ENCODE measurements around the gene CLDN15.

CLDN15 gene

DNA sequence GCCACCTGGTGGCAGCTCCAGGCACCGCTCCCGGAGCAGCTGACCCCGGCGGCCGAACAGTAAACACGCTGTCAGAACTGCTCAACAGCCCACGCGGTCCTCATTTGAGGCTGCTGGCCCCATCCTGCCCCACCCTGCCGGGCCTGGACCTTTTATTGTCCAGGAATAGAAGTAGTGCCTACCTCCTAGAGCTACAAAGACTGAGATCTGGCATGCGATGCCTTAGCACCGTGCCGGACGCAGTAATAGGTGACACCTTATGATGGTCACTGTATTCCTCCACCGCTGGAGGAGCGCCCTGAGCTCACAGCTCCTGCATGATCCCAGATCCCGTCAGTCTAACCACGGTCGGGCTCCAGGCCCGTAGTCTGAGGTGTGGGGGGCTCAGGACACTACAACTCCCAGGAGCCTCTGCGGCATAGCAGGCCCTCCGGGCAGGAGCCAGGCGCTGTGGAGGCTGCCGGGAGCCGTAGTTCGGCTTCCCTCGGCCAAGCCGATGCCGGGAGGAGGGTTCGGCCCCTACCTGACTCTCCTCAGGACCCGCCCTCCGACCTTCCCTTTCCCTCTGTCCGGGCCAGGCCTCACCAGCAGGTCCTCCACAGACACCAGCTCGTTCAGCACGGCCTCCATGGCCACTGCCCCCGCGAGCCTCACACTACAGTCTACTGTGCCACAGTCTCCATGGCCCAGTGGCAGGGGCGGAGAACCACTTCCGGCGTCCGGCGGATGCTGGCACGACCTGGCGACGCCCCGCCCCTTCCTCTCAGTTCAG is 7.0 kb upstream of the CLDN15 start, which contains the start of gene FIS1:
Gene FIS1, minus strand, starts transcription at position 707 of the 772 bp plus-strand sequence. Its CDS starts 77 bp downstream, at position 630.
- DNase-seq = peak; percentile 81 to 100 (median 94)

GRCh38 chr7:101243646-101244374 is 6.2 kb upstream of the CLDN15 start:
- peak in 8 of 56 donors; percentile 24 to 75 (median 41) for DNase-seq

GRCh38 chr7:101241443-101242349 is 4.1 kb upstream of the CLDN15 start:
- DNase-seq = no peak

GRCh38 chr7:101241015-101241363 is 3.4 kb upstream of the CLDN15 start:
- no peak for DNase-seq

DNA sequence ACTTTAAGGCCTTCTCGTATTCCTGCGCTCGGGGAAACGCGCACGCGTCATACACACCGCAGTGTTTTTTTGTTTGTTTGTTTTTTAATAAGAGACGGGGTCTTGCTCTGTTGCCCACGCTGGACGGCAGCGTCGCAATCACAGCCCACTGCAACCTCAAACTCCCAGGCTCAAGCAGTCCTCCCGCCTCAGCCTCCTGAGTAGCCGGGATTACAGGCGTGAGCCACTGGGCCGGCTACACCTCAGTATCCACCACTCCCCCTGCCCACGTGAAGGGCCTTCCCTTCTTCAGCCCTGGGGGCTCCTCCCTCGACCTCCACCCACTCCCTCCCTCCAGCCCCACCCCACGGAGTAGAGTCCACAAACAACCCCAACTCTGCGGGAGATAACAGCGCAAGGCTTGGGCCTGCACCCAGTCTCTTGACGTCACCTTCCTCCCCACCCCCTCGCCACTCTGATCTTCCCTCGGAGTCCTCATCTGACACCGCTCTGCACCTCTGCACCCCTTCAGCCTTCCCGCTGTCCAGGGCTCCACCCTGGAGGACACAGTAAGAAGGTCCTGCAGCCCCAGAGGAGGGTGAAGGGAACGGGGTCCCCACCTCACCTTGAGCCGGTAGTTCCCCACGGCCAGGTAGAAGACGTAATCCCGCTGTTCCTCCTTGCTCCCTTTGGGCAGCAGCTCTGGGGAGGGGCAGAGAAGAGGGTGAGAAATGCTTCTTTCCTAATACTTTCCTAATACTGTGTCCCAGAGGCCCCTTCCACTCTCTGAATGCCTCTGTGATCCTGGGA is 2.8 kb upstream of the CLDN15 start:
- DNase-seq = no peak

- no peak for DNase-seq
These were observed 2.3 kb upstream of the CLDN15 start for GRCh38 chr7:101239951-101240220.

- DNase-seq = no peak
These were observed 1.8 kb upstream of the CLDN15 start for GRCh38 chr7:101239191-101239950.

- no peak for DNase-seq
These were observed 902 bp upstream of the CLDN15 start for GRCh38 chr7:101238226-101239182.

DNA sequence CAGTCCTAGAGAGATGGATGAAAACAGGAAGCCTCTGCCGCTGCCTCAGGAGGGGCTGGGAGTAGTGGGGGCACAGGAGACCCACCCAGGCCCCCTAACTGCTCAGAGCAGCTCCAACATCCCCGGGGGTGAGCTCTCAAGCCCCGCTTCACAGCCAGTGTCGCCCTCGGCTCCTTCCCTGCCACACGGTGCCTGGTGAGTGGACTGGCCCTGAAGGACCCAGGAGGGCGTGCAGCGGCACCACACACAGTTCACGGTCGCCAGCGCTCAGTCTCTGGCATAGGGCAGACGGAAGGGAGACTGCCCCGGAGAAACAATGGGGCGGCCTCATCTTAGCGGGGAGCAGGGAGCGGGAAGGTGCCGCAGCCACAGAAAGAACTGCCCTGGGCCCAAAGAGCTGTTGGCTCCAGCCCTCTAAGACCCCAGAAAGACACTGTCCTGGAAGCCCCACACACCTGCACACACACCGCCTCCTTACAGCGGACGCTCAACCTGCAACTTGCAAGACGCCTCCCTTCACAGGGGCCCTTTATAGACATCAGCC is 1.2 kb downstream of the CLDN15 start:
- DNase-seq = no peak

DNA sequence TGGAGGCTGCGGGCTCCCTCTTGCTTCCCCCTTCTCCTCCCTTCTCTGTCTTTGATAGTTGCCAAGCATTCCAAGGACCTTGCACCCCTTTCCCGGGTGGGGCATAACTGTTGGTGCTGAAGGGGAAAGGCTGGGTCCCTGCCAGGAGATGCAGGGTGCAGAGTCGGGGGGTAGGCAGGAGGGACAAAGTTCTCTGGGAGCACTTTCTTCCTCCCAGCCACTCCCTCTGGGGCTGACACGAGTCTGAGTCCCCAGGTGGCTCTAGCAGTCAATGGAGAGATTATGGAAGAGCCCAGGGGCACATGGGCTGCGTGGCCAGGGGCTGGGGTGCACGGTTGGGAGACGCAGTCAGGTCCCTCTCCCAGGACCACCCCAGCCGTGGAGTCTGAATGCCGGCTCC is 2.1 kb downstream of the CLDN15 start:
- no peak for DNase-seq

DNA sequence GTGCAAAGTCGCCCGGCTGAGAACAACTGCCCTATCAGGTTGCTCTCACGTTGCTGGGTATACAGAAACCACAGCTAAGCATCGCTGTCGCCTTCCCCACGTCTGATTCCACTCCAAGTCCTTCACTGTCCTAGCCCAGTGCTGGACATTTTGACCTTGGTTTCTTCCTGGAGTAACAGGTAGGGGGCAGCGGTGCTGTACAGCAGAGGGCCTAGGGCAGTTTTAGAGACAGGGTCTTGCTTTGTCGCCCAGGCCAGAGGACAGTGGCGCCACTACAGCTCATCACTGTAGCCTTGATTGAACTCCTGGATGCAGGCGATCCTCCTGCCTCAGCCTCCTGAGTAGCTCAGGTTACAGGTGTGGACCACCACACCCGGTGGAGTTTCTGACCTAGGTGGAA is 2.6 kb downstream of the CLDN15 start:
- DNase-seq = no peak

DNA sequence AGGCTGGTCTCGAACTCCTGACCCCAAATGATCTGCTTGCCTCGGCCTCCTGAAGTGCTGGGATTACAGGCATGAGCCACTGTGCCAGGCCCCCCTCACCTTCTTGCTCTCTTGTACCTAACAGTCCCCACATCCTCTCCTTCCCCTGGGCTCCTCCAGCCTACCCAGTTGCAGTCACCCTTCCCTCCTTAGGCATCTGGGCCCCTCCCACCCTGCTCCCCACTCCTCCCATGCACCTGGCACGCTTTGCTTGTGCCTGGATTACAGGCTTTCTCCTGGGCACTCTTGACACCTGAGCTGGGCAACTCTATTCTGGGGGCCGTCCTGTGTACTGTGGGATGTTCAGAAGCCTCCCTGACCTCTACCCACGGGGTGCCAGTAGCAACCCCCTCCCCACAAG is 3.0 kb downstream of the CLDN15 start:
- no peak for DNase-seq

DNA sequence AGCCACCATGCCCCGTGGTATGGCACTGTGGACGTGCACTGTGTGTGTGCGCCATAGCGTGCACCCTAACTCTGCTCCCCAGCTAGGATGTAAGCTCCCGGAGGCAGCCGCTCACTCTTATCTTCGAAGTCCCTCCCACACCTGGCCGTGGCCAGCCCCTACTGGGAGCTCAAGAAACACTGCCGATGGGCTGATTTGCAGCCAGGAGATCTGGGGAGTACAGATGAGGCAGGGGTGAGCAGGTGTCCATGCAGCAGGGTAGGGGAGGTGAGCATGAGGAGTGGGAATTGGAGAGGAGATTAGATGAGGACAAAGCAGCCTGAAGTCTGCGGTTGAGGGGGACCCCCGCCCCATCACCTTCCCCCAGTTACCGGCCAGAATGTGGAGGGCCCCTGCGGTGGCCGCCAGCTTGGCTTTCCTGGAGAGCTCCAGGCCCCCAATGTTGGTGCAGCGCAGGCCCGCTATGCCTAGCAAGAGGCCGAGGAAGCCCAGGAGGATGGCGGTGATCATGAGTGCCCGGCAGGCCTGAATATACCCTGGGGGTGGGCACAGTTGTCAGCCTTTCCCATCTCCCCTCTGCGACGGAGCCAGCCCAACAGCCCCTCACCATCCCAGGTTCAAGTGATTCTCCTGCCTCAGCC is 3.6 kb downstream of the CLDN15 start:
- no peak for DNase-seq

GRCh38 chr7:101232141-101232850 is 5.3 kb downstream of the CLDN15 start:
- DNase-seq = peak in 5 of 56 donors; percentile 4 to 40 (median 22)

DNA sequence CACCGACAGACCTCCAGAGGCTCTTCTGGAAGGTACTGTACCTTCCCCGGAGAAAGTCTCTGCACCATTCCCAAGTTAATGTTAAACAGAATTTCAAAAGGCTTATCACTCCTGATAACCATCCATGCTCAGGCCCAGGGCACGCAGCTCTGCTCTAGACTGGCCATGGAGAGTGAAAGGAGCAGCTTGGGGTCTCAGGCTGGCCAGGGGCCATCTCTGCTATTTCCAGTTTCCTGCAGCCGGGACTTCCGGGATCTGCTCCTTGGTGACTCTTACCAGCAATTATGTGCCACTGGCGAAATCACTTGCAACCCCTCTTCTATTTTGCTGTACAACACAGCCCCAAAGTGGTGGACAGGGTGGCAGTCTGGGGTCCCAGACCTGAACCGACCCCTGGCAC is 6.0 kb downstream of the CLDN15 start:
- DNase-seq = no peak

DNA sequence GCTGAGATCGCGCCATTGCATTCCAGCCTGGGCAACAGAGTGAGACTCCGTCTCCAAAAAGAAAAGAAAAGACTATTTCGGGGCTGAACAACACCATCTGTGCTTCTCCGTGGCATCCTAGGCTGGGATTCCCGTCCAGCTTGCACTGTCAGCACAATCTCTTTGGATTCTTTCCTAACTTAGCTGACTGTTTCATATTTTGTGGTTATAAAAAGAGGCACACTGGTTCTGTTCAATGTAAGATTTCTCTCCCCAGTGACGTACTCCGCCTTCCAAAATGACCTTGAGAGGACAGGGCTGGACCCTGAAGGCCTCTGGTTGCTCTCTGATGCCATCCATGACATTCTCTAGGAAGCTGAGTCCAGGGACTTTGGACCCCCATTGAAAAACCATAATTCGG is 10.9 kb downstream of the CLDN15 start:
- no peak for DNase-seq

DNA sequence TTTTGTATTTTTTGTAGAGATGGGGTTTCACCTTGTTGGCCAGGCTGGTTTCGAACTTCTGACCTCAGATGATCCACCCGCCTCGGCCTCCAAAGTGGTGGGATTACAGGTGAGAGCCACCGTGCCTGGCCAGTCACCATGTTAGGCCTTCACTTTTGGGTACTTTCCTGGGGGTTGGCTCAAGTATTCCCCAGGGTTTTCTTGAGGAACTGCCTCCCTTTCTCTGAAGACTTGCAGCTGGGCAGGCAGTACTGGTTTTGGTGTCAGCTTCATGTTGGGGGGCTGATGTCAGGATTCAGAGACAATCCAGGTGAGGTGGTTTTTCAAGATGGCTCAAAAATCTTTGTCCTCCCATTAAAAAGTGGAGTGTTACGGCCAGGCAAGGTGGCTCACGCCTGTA is 12.0 kb downstream of the CLDN15 start:
- DNase-seq = no peak

DNA sequence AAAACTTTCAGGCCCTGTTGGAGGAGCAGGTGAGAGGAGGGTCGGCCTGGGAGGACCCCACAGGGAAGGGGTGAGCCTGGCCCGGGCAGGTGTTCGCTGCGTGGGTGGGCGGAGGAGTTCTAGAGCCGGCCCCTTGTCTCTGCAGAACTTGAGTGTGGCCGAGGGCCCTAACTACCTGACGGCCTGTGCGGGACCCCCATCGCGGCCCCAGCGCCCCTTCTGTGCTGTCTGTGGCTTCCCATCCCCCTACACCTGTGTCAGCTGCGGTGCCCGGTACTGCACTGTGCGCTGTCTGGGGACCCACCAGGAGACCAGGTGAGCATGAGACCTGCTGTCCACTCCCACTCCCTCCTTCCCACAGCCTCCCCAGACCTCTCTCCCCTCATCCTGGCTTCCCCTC is 14.1 kb downstream of the CLDN15 start:
- no peak for DNase-seq

Measured in amygdala (tissue), 56 donors.